DMS 273 treated with DMSO at 0.1 percent for 48 hours (cell line): ENCODE data around the gene OGDH.
"Not testable (repeated sequence)": the region's sequence is repeated elsewhere in the genome, so short reads cannot be mapped to it uniquely, and the experiment has no call there.

Experiments
- DNase-seq: peaks from one replicate; lab custom pipeline; 2025; lab: John Stamatoyannopoulos, UW

Gene OGDH

DNA sequence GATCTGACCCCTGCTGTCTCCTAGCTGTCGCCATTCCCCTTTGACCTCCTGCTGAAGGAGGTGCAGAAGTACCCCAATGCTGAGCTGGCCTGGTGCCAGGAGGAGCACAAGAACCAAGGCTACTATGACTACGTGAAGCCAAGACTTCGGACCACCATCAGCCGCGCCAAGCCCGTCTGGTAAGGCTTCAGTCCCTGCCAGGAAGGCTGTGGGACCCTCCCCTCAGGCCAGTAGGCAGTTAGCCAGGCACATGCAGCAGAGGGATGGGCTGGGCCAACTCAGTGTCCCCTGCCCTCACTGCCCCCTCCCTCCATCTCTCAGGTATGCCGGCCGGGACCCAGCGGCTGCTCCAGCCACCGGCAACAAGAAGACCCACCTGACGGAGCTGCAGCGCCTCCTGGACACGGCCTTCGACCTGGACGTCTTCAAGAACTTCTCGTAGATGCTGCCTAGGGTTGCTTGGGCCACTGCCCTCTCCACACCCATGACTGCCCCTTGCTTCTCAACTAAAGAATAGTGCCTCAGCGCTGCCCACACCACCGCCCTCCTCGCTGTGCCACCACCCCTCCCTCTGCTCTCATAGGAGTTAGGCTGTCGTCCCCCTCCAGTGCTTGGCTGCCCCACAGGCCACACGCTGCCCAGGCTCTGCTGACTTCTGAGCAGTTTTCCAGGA lies 101.3 kb downstream of the OGDH start:
- no peak for DNase-seq

DNA sequence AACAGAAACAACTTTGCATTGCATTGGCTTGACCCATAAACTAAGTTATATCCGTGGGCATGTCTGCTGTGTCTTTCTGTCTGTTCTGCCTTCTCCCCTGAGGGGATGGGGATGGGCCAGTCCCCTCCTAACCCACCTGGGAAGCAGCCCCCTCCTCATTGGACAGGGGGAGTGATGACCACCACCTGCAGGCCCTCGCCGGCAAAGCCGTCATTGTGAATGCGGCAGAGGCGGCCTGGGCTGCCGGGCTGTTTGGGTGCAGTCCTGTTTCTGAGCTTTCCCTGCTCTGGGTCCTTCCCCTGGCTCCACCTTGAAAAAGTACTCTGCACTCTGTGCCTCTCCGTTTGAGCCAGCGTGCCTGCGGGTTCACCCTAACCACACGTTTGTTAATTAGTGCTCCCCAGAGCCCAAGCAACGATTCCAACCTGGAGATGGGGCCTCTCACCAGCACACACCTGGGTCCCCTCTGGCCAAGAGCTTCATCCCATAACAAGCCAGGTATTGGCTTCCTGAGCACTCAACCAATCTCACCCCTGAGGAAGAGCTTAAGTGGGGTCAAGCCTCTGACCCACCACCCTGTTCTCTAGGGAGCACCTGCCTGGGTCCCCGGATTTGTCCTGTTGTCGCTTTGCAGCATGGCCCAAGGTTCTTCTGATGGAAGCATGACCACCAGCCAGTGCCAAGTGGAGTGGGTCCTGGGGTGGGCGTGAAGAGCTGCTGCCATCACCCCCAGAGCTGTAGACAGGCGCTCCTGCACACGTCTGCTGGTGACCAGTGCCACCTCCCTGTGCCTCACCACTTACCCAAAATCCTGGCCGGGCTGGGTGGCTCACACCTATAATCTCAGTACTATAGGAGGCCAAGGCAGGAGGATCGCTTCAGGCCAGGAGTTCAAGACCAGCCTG lies 102.8 kb downstream of the OGDH start:
- DNase-seq, result no peak

DNA sequence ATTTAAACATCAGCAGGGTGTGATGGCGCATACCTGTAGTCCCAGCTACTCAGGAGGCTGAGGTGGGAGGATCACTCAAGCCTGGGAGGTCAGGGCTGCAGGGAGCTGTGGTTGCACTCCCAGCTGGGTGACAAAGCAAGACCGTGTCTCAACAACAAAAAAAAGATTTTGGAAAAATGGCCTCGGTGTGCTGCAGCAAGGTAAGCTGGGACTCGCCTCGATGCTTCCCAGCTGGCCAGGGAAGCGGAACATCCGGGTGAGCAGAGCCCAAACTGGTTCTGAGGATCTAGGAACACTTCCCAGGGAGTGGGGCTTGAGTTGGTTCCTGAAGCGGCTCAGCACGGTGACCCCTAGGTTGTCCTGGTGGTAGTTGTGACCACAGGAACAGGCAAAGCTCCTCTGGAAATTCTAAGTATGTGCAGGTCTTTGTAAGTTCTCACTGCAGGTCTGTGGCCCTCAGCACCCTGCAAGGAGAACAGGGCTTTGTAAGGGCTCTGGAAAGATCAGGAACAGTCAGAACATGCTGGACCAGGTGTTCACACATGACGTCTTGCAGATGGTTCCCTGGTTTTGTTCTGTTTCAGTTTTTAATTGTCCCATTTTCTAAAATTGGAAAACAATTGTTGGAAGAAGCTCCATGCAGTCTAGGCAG lies 103.6 kb downstream of the OGDH start:
- DNase-seq, result no peak

DNA sequence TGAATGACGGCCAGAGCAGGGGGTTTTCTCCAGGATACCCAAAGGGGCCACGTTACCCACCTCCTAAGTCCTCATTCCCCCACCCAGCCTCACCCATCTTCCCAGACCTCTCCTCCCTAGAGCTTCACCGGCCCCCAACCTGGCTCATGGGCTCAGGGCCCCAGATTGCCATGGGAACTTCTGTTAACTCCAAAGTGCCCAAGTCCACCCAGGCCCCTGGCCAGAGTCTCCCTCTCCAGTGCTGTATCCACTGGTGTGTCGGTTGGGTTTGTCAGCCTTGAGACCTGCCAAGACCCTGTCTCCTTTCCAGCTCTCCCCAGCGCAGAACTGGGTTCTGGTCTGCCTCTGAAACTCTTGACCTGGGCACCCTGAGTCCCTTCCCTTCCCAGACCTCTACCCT lies 105.1 kb downstream of the OGDH start:
- DNase-seq, result no peak

DNA sequence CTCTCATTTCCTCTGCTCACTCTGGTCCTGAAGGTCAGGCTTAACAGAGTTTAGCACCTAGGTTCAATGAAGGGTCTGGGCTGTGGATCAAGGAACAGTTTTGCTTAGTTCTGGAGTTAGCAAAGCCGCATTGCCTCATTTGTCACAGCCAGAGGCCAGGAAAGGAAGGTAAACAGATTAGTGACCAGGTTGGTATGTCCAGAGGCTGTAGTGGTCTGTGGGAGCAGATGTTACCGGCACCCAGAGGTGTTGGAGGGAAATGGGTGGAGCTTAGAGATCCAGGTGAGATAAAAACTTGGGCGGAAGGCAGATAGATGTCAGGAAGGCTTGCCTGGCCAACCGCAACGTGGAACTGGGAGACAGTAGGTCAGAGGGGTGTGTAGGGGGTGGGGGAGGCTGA lies 105.6 kb downstream of the OGDH start:
- no peak for DNase-seq

DNA sequence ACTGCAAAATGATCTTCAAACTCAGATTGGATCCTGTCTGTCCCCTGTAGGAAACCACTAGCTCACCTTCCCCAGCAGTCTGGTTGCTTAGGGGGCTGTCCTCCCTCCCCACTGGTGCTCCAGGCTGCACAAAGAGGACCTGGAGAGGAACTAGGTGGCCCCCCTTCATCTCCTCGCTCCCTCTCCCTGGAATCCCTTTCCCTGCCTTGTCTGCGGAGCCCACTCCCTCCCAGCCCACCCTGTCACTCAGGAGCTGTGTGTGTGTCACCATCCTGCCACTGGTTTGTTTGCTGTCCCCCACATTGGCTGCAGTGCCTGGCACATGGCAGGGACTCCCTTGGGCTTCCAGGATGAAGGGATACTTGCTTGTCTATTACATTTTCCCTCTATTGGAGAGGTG lies 106.7 kb downstream of the OGDH start:
- DNase-seq, result no peak

DNA sequence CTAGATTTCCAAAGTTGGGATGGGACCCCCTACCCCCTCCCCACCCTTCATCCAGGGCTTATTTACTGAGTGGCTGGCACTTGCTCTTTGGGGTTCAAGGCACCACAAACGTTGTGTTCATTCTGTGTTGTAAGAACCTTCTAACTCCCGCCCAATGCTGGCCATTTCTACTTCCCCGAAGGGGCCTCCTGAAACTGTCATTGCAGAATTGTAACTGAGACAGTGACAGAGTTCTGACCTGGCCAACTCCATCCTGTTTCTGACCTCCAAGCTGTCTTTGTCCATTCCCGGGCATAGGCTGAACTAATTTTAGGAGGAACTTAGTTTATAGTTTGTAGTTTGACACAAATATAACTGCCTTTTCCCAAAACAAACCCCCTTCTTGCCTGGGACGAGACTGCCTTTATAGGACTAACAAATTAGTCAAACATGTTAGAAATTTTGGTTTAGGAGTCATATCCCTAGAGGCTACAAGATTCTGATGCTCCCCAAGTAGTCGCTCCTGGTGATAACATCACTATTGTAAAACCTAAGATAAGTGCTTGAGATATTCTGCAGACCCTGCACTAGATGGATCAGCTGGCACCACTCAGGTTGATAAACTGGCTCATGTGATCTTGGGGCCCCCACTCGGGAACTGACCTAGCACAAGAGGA lies 107.4 kb downstream of the OGDH start:
- no peak for DNase-seq

DNA sequence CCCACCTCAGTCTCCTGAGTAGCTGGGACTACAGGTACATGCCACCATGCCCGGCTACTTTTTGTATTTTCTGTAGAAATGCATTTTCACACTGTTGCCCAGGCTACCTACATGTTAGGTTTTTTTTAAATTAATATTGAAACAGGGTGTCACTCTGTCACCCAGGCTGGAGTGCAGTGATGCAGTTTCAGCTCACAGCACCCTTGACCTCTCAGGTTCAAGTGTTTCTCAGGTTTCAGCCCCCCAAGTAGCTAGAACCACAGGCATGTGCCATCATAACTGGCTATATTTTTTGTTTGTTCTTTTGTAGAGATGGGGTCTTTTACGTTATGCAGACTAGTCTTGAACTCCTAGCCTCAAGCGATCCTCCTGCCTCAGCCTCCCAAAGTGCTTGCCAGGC lies 109.8 kb downstream of the OGDH start:
- DNase-seq, result no peak

DNA sequence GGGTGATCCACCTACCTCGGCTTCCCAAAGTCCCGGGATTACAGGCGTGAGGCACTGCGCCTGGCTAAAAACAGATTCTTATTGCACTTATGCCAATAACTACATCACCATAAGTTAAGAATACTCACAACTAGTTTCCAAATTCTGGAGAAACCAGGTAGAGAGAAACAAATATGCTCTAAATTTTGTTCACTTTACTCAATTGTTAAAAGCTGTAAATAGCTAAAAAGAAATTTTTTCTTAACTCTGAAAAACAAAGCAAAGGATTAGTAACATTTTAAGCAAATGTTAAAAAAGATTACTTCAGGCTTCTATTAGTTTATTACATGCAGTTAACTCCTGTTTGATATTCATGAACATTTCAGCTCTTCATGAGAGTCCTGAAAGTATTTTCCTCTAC lies 113.9 kb downstream of the OGDH start:
- DNase-seq, result no peak

DNA sequence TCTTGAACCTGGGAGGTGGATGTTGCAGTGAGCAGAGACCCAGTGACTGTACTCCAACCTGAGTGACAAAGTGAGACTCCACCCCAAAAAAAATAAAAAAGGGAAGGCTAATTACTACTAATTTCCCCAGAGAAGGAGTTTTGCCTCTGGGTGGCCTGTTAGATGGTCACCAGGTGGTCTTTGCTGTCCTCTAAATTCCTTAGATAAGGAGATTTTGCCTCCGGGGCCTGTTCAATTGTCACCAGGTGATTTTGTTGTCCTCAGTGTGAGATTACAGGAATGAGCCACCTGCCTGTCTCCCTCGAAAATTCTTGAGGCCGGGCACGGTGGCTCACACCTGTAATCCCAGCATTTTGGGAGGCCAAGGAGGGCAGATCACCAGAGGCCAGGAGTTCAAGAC lies 117.8 kb downstream of the OGDH start:
- DNase-seq, result no peak

DNA sequence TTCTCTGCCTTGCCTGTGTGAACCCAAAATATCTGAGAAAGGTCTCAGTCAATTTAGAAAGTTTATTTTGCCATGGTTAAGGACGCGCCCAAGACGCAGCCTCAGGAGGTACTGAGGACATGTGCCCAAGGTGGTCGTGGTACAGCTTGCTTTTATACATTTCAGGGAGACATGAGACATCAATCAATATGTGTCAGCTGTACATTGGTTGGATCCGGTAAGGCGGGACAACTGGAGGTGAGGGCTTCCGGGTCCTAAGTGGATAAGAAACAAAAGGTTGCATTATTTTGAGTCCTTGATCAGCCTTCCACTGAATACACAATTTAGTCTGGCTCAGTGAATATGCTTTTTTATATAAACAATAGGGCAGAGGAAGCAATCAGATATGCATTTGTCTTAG lies 119.8 kb downstream of the OGDH start:
- not testable (repeated sequence) for DNase-seq

DNA sequence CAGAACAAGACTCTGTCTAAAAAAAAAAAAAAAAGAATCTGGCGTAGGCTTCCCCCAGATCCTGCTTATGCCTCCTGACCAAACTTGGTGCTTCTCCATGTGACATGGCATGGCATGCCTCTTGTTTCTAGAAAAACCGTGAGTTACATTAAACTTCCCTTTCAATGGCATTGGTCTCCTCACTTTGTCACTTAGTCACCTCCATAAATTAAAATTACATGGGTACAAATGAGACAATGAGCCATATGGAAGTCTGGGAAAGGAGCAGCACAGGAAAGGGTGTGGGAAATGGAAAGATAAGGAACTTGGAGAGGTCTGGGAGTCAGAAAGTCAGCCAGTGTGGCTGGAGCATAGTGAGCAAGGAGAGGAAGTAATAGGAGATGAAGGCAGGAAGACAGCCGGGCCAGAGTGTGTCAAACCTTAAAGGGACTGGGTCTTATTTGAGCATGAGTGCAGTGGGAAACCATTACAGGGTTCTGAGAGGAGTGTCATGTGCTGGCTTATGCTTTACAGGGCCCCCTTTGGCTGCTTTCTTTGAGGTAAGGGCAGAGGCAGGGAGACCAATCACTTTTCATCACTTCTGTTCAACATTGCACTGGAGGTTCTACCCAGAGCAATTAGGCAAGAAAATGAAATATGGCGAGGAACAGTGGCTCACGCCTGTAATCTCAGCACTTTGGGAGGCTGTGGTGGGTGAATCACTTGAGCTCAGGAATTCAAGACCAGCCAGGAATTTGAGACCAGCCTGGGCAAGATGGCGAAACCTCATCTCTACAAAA lies 120.9 kb downstream of the OGDH start:
- DNase-seq, result no peak

DNA sequence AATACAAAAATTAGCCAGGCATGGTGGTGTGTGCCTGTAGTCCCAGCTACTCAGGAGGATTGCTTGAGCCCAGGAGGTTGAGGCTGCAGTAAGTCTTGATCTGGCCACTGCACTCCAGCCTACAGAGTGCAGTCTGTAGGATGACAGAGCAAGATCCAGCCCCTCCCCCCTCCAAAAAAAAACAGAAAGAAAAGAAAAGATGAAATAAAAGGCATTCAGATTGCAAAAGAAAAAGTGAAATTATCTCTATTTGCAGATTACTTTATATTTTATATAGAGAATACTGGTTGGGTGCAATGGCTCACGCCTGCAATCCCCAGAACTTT lies 121.5 kb downstream of the OGDH start:
- no peak for DNase-seq

DNA sequence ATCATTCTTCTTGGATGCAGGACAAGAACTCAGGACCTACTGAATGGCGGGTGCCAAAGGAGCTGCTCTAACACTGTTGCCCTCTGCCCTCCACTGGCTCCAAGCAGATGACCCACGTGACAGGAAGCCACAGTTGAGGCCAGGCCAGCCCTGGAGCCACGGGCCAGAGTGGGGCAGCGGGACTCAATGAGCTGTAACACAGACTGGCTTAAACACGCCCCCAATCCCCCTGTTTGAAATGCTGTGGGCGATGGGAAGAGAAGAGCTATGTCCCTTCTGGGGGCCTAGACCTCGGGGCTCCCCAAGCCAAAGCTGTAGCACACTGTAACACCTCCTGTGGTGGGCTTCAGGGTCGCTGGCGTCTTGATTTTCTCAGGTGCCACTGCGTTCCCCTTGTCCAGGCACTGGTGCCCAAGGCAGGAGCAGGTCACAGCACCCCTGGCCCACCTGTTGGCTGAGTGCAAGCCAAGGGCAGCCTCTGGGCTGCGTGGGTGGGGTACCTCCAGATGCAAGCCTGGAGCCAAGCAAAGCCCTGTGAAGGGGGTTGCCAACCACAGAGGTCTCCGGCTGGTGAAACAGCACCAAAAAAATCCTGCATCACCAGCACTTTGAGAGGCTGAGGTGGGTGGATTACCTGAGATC lies 123.6 kb downstream of the OGDH start:
- no peak for DNase-seq

DNA sequence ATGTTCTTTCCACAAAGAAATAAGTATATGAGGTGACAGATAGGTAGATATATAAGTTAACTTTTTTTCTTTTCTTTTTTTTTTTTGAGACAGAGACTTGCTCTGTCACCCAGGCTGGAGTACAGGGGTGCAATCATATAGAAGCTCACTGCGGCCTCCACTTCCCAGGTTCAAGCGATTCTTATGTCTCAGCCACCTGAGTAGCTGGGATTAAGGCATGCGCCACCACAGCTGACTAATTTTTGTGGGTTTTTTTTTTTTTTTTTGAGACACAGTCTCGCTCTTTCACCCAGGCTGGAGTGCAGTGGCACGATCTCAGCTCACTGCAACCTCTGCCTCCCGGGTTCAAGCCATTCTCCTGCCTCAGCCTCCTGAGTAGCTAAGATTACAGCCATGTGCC lies 126.5 kb downstream of the OGDH start:
- DNase-seq, result not testable (repeated sequence)

DNA sequence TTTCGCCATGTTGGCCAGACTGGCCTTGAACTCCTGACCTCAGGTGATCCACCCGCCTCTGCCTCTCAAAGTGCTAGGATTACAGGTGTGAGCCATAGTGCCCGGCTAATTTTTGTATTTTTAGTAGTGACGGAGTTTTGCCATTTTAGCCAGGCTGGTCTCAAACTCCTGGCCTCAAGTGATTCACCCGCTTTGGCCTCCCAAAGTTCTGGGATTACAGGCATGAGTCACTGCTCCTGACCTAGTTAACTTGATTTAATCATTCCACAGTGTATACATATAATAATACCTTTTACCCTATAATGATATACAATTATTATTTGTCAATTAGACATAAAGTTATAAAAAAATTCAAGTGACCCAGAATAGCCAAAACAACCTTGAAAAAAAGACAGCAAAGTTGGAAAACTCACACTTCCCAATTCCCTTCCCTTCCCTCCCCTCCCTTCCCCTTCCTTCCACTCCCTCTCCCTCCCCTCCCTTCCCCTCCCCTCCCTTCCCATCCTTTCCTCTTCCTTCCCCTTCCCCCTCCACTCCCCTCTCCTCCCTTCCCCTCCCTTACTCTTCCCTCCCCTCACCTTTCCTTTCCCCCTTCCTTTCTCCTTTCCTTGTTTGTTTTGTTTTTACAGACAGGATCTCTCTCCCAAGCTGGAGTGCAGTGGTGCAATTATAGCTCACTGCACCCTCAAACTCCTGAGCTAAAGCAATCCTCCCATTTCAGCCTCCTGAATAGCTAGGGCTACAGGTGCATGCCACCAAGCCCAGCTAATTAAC lies 127.5 kb downstream of the OGDH start:
- no peak for DNase-seq

DNA sequence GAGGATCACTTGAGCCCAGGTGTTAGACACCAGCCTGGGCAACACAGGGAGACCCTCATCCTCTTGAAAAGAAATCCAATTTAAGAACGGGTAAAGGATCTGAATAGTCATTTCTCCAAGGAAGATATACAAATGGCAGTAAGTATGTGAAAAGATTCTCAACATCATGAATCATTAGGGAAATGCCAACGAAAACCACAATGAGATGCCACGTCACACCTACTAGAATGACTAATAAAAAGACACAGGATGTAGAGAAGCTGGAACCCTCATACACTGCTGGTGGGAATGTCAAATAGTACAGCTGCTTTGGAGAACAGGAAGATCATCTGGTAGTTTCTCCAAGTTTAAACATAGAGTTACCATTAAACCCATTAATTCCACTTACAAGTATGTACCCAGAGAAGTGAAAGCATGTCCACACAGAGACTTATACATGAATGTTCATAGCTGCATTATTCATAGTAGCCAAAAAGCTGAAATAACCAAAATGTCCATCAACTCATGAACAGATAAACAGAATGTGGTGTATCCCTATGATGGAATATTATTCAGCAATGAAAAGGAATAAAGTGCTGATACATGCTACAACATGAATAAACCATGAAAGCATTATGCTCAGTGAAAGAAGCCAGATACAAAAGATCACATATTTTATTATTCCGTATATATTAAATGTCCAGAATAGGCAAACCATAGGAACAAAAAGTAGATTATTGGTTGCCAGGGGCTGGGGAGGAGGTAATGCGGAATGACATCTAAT lies 129.2 kb downstream of the OGDH start:
- no peak for DNase-seq

DNA sequence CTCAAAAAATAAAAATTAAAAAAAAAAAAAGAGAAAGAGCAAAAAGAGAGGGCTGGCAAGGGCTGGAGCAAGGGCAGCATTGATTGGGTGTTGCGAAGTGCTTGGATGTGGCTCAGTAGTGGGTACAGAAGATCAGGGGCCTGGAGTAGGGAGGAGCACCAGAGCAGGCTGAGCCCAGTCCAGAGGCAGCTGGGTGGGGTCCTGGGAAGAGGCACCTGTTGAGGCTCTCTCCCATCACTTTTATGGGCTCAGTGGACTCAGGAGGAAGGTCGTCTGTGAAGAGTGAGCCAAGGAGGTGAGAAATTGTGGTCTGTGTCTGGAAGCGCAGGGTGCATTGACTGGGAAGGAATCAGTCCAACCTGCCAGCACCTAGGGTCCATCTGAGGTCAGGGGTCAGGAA lies 130.5 kb downstream of the OGDH start:
- no peak for DNase-seq

DNA sequence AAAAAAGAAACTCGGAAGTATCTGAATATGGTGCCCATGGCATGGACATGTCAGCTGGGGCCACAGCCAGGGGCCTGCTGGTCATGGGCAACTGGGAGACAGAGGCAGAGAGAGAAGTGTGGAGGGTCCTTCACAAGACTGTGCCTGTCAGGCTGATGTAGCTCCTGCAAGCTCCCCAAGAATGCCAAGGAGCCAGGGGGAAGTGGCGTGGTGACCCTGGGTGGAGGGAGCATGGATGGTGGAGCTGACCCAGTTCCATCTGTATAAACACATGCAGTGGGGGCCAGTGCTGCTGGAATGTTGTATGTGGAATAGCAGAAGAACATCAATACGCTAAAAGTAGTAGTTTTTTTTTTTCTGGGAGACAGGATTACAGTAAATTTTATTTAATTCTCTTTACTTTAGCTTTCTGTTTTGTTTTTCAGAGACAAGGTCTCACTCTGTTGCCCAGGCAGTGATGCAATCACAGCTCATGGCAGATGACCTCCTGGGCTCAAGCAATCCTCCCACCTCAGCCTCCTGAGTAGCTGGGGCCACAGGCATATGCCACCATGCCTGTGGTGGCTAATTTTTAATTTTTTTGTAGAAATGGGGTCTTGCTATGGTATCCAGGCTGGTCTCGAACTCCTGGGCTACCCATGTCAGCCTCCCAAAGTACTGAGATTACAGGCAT lies 131.8 kb downstream of the OGDH start:
- no peak for DNase-seq
